NCI-H82 treated with DMSO at 0.1 percent for 48 hours (cell line): ENCODE results near the gene ACTR1B.
"Not testable (repeated sequence)": the region's sequence is repeated elsewhere in the genome, so short reads cannot be mapped to it uniquely, and the experiment has no call there.

Experiments
- DNase-seq: peaks from one replicate; lab custom pipeline; 2025; ENCODE audit not compliant: unreplicated experiment; lab: John Stamatoyannopoulos, UW

The ACTR1B gene

DNA sequence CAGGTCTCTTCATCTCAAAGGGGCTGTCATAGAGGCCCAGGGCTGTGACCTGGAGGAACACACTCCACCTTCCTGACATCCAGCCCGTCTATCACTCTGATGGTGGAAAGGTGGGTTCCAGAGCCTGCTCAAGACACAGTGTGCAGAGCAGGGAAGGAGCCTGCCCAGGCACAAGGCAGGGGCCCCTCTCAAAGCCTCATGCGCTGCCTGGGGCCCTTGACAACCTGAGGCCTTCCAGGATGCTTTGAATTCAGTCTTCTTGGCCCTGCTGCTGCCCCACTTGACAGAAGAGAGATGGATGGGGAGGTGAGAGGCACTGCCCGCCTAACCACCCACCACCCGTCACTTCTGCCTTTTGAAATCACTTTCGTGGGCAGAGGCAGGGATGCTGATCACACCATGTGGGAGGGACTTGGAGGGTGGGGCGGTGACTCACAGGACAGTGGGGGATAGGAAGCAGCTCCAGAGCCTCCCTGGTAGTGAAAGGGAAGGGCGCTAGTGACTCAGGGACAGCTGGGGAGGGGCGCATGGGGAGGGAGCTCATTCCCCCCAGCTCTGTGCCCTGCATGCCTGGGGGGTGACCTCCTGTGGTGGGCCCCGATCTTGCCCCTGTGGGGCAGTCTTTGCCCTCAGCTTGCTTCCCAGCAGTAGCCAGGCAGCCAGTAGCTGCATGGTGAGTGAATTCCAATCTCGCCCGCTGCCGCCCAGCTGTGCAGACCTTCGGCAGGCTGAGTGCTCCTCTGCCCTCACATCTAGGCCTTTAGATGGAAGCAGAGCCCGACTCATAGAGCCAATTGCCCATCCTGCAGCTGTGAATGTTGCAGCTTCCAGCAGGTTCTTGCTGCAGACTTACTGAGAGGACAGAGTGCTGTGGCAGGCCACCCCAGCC is 44.7 kb downstream of the ACTR1B start:
- not testable (repeated sequence) for DNase-seq

DNA sequence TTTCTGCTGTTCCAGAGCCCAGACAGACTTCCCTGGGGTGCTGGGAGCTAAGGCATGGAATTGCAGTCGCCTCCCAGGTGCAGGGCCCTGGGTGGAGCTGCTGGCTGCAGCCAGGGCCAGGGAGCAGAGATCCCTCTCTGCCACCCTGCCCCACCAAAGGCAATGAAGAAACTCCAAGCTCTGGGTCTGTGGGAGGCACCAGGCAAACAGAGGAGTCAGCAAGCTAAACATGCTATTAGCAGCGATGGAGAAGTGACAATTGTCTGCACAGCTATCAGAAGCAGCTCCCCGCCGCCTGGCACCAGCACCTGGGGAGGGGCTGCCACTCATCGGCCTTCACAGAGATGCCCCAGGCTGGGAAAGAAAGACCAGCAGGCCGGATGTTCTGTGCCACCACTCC is 45.9 kb downstream of the ACTR1B start:
- no peak for DNase-seq

DNA sequence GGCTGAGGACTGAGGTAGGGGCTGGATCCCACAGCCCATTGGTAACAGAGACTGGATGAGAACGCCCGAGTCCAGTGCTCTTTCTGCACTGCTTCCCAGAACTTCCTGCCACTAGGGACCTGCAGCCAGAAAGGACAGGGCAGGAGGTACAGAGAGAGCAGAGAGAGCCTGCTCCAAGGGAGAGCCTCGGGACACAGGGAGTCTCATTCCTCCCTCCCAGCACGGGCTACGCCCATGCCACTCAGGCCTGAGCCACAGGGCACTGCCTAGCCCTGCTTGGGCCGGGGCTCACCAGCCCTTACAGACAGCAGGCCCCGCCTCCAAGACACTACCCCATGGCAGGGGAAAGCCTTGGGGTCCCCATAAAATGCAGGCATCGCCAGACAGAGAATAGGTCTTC is 48.1 kb downstream of the ACTR1B start:
- not testable (repeated sequence) for DNase-seq

DNA sequence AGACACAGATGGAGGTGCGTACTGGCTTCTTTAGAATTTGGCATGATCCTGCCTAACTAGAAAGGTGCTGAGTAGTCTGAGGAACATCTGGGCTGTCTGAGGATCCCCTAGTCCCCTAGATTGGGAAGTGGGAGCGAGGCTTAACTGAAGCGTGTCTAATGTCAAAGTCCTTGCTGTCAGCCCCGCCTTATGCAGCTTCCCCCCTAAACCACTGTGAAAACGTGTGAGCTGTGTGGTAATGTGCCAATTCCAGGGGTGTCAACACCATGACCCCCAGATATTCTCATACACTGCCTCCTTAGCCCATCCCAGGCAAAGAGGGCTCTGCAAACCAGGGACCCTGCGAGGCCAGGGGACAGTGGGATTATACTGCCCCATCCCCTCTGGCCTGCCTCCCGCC is 51.9 kb downstream of the ACTR1B start:
- not testable (repeated sequence) for DNase-seq

DNA sequence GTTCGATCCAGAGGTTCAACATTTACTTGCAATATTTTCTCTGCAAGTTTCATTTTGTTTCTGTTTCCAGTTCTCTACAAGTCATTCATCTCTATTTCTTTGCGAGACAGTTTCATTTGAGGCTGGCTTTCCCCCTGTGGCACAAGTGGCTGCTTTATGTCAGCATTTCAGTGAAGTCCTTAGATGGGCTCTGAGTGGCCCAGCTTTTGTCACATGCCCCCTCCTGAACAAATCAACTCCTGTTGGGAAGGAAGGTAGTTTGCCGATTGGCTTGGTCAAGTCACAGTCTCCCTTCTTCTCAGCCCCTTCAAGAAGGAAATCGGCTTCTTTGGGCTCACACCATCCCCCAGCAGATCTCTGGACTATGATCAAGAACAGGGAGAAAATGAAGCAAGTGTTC is 55.1 kb downstream of the ACTR1B start:
- DNase-seq = not testable (repeated sequence)
